OCI-LY3 (cell line): ENCODE data around the gene RBM44.

Experiments used
- H2AFZ ChIP-seq: fragments of 200-600, 300-600 bp; shearing (Covaris generic); 2 replicates; pipeline ENCODE4 v1.6.0; 2014; ENCODE audit warnings: antibody characterized with exemption, low read depth, low read length
- H3K27ac ChIP-seq: fragments of 200-600, 300-600 bp; sonication (generic); 2 replicates; pipeline ENCODE4 v1.5.1; 2014; ENCODE audit warnings: mild to moderate bottlenecking, low read length, moderate library complexity, mixed read lengths
- H3K27me3 ChIP-seq: fragments of 200-600, 300-600 bp; sonication (generic); 2 replicates; pipeline ENCODE4 v1.6.1; 2014; ENCODE audit warnings: low read depth, low read length, mixed read lengths
- H3K36me3 ChIP-seq: fragments of 200-600, 300-600 bp; sonication (generic); replicated peaks from 2 replicates; pipeline ENCODE3; 2014; ENCODE audit warnings: low read depth, low read length, mixed read lengths
- H3K4me1 ChIP-seq: fragments of 300-600, 200-600 bp; sonication (generic); 2 replicates; pipeline ENCODE4 v1.6.1; 2014; ENCODE audit warnings: low read length, mixed read lengths
- H3K4me2 ChIP-seq: fragments of 200-600, 300-600 bp; sonication (generic); 2 replicates; pipeline ENCODE4 v1.6.1; 2014; ENCODE audit warnings: low read length, mixed read lengths
- H3K4me3 ChIP-seq: fragments of 300-600, 200-600 bp; sonication (generic); 2 replicates; pipeline ENCODE4 v1.5.1; 2014; ENCODE audit warnings: antibody characterized with exemption, mild to moderate bottlenecking, low read length, moderate library complexity
- H3K79me2 ChIP-seq: fragments of 300-600, 200-600 bp; shearing (Covaris generic); 2 replicates; pipeline ENCODE4 v1.6.1; 2014; ENCODE audit warnings: mild to moderate bottlenecking, low read length, mixed read lengths
- H3K9ac ChIP-seq: fragments of 300-600, 200-600 bp; shearing (Covaris generic); 2 replicates; pipeline ENCODE4 v1.6.0; 2014; ENCODE audit warnings: mild to moderate bottlenecking, low read length, moderate library complexity
- H3K9me3 ChIP-seq: fragments of 200-600, 300-600 bp; shearing (Covaris generic); 2 replicates; pipeline ENCODE4 v1.6.1; 2014; ENCODE audit warnings: low read length, mixed read lengths; ENCODE audit not compliant: insufficient read depth
- H4K20me1 ChIP-seq: fragments of 200-600, 300-600 bp; sonication (generic); 2 replicates; pipeline ENCODE4 v1.6.1; 2016; ENCODE audit warnings: low read length, mixed read lengths; ENCODE audit not compliant: insufficient read depth
- EZH2phosphoT487 ChIP-seq: fragments of 200-600 bp; shearing (Covaris generic); IDR thresholded peaks from 2 replicates; pipeline ENCODE4 v1.6.1; 2018; ENCODE audit warnings: antibody characterized with exemption, mixed run types, low read depth
- TF ChIP-seq, protein P1 (sequence below): fragments of 200-600, 300-600 bp; sonication (generic); IDR thresholded peaks from 2 replicates; pipeline ENCODE4 v1.5.1; 2014; ENCODE audit warnings: antibody characterized with exemption, low read length, low read depth

Gene RBM44

DNA sequence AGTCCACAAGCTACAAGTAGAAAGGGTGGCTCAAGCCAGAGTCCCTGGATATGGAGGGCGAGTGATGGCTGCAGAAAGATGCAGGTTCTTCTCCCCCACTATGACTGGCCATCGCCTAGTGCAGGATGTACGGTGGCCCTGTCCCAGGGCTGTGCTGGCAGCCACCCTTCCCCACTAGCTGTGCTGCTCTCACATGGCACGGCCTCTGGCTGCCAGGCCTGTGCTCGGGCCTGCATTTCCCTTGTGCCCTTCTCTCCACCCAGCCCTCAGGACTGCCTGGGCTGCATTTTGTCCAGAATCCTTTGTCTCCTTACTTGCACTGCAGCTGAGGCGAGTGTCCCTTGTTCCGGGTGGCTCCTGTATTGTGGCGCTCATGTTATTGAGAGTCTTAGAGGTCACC lies 59.2 kb downstream of the RBM44 start:
- no peaks in the 10 kb centered on the region for H3K79me2 ChIP-seq
- no peak overlapping the region for H2AFZ ChIP-seq
- no peaks in the 10 kb centered on the region for H3K27me3 ChIP-seq
- no peaks in the 10 kb centered on the region for H3K36me3 ChIP-seq
- TF ChIP-seq, protein P1, sequence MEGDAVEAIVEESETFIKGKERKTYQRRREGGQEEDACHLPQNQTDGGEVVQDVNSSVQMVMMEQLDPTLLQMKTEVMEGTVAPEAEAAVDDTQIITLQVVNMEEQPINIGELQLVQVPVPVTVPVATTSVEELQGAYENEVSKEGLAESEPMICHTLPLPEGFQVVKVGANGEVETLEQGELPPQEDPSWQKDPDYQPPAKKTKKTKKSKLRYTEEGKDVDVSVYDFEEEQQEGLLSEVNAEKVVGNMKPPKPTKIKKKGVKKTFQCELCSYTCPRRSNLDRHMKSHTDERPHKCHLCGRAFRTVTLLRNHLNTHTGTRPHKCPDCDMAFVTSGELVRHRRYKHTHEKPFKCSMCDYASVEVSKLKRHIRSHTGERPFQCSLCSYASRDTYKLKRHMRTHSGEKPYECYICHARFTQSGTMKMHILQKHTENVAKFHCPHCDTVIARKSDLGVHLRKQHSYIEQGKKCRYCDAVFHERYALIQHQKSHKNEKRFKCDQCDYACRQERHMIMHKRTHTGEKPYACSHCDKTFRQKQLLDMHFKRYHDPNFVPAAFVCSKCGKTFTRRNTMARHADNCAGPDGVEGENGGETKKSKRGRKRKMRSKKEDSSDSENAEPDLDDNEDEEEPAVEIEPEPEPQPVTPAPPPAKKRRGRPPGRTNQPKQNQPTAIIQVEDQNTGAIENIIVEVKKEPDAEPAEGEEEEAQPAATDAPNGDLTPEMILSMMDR = no peak
- no peak for TF ChIP-seq EZH2phosphoT487
- H3K4me3 ChIP-seq = no peak overlapping the region
- H3K9me3 ChIP-seq = no peaks in the 10 kb centered on the region
- H3K27ac ChIP-seq = no peak overlapping the region
- no peak overlapping the region for H3K9ac ChIP-seq
- H3K4me2 ChIP-seq = no peak overlapping the region
- H4K20me1 ChIP-seq = no peaks in the 10 kb centered on the region
- H3K4me1 ChIP-seq = peaks cover 7% of the 10 kb centered on the region

DNA sequence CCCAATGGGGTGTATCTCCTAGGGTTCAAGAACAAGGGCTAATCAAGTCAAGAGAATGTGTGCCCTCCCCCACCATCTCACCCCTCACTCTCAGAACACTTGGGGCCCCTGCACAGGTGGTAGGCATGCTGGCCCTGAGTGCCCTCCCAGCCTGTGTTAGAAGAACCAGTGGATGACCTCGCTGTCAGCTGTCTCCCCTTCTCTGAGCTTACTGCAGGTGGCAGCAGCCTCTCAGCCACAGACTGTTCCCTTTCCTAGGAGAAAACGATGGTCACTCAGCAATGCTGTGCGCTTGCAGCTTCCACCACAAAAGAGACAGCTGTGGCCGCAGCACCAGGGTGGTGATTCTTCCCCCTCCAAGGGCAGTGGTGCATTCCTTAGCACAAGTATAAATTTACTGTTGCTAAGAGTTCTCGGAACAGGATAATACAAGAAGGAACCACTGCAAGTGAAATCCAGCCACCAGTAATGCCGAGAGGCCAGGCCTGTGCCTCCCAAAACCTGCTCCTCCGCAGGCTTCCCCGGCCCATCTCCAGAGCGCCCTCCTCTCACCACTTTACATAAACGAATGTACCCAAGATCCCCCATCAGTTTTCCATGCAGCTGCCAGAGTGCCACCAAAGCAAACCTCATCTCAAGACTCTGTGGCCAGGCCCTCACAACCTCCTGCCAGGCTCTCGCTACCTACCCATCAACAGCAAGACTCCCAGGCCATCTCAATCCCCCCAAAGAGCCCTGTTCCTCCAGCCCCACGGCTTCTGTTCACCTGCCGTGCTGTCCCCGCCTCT lies 59.9 kb downstream of the RBM44 start:
- Histone ChIP-seq H3K27ac (no peak overlapping the region), H3K4me3 (peak overlapping the region; percentile 72), H2AFZ (peak overlapping the region; percentile 70; the same call in 1 of the 2 replicates)

DNA sequence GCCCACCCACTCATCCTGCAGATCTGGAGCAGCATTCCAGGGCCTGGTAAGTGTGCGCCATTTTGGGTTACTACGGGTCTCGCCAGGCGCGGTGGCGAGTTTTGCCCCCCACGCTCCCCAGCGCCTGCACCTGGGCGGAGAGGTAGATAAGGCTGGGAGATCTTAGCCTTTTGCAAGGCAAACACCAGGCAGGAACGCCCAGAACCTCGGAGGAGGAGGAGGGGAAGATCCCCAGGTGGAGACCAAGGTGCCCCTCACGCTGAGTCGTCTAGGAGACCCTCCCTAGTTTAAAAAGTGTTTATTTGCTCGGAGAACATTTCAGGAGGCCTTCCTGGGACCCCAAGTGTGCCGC lies 60.5 kb downstream of the RBM44 start:
- H3K36me3 ChIP-seq = no peaks in the 10 kb centered on the region
- peak overlapping the region; percentile 78 for H3K4me2 ChIP-seq
- H2AFZ ChIP-seq = no peak overlapping the region; the same call in 1 of the 2 replicates
- no peaks in the 10 kb centered on the region for H3K79me2 ChIP-seq
- H3K27me3 ChIP-seq = no peaks in the 10 kb centered on the region
- H3K27ac ChIP-seq = no peak overlapping the region
- H3K9me3 ChIP-seq = no peaks in the 10 kb centered on the region
- peak overlapping the region; percentile 72 for H3K4me3 ChIP-seq
- H3K4me1 ChIP-seq = peaks cover 7% of the 10 kb centered on the region
- TF ChIP-seq, protein P1 = no peak
- no peak for TF ChIP-seq EZH2phosphoT487
- peak overlapping the region; percentile 54 for H3K9ac ChIP-seq
- no peaks in the 10 kb centered on the region for H4K20me1 ChIP-seq

More for the DNA sequence above, 59.9 kb downstream of the RBM44 start:
- Histone ChIP-seq H3K79me2 (no peaks in the 10 kb centered on the region), H3K4me2 (peak overlapping the region; percentile 78), H4K20me1 (no peaks in the 10 kb centered on the region), H3K4me1 (peaks cover 7% of the 10 kb centered on the region), H3K36me3 (no peaks in the 10 kb centered on the region), H3K9me3 (no peaks in the 10 kb centered on the region), H3K27me3 (no peaks in the 10 kb centered on the region), H3K9ac (peak overlapping the region; percentile 54)
- TF ChIP-seq EZH2phosphoT487 = no peak
- TF ChIP-seq, protein P1 = peak; percentile 72

DNA sequence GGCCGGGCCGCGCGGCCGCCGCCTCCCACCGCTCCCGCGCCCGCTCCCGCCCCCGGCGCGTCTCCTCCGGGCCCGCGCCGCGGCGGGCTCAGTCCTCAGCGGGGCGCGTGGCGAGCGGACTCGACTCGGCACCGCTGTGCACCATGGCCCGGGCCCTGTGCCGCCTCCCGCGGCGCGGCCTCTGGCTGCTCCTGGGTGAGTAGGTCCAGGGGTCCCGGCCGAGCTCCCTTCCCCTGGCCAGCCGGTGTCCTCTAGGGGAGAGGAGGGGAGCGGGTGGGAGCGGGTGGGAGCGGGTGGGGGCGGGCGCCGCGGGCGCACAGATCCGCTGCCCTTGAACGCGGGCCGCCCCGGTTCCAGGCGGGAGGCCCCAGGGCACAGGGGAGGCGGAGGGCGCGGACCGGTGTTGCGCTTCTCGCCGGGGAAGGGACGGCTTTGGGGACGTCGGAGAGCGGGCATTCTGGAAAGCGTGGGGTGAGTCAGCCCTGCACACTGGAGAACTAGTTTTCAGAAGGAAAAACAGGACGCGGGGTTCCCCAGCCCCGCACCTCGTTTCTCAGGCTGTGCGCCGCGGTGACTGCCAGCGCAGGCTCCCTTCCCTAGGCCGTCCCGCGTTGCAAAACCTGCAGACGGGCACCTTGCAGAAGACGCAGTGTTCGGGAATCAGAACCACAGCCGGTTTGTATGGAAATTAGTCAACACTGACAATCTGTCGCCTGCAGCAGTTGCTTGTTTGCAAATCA lies 61.1 kb downstream of the RBM44 start, which contains the start of gene RAMP1:
TSS of gene RAMP1 (plus strand) at position 91 of the 740 bp plus-strand sequence. CDS start at position 144, 53 bp downstream.
- H3K27me3 ChIP-seq = no peaks in the 10 kb centered on the region
- TF ChIP-seq, protein P1 = no peak
- TF ChIP-seq EZH2phosphoT487 = no peak
- no peaks in the 10 kb centered on the region for H3K9me3 ChIP-seq
- H3K9ac ChIP-seq = peak within 1 kb of the TSS; percentile 54
- no peaks in the 10 kb centered on the region for H4K20me1 ChIP-seq
- peaks cover 7% of the 10 kb centered on the region for H3K4me1 ChIP-seq
- H3K27ac ChIP-seq = no peak within 1 kb of the TSS
- H3K4me2 ChIP-seq = peak within 1 kb of the TSS; percentile 78
- no peaks in the 10 kb centered on the region for H3K79me2 ChIP-seq
- H3K36me3 ChIP-seq = no peaks in the 10 kb centered on the region
- peak within 1 kb of the TSS; percentile 72 for H3K4me3 ChIP-seq
- peak within 1 kb of the TSS; percentile 70; the same call in 1 of the 2 replicates for H2AFZ ChIP-seq
